H1 (cell line): ENCODE results near the gene BCAR3. TPM values are rescaled to one million over a fixed set of nuclear protein-coding genes. Genes with fewer than 3 reads are reported as not detected.

Experiments
- CEBPB ChIP-seq: IDR thresholded peaks from 2 replicates; pipeline ENCODE4 v1.6.1; 2012; ENCODE audit warnings: low read depth, low read length
- CHD7 ChIP-seq: fragments of 300-600 bp; sonication (generic); IDR thresholded peaks from 2 replicates; pipeline ENCODE4 v1.7.1; 2012; ENCODE audit warnings: low read length, moderate library complexity, mild to moderate bottlenecking, inconsistent platforms; ENCODE audit not compliant: insufficient replicate concordance
- CTBP2 ChIP-seq: IDR thresholded peaks from 2 replicates; pipeline ENCODE4 v1.7.0; 2011; ENCODE audit warnings: borderline replicate concordance, mild to moderate bottlenecking, moderate library complexity, mixed read lengths, low read length; ENCODE audit not compliant: insufficient read depth, insufficient read length
- JUND ChIP-seq: IDR thresholded peaks from 2 replicates; pipeline ENCODE4 v1.6.1; 2011; ENCODE audit warnings: mild to moderate bottlenecking, improper control_type of control experiment, low read length
- SP1 ChIP-seq: IDR thresholded peaks from 2 replicates; pipeline ENCODE4 v1.6.1; 2011; ENCODE audit warnings: low read depth, low read length
- SP4 ChIP-seq: IDR thresholded peaks from 2 replicates; pipeline ENCODE4 v1.6.1; 2012; ENCODE audit warnings: low read length, inconsistent platforms
- TBP ChIP-seq: IDR thresholded peaks from 2 replicates; pipeline ENCODE4 v1.6.1; 2011; ENCODE audit warnings: low read depth, low read length, improper control_type of control experiment
- TCF12 ChIP-seq: IDR thresholded peaks from 2 replicates; pipeline ENCODE4 v1.6.1; 2011; ENCODE audit warnings: low read depth, mild to moderate bottlenecking, low read length
- ZNF274 ChIP-seq: IDR thresholded peaks from 2 replicates; pipeline ENCODE4 v1.7.0; 2012; ENCODE audit warnings: low read length, borderline replicate concordance; ENCODE audit errors: extremely low read depth
- polyA plus RNA-seq, 7 experiments: library from polyadenylated mRNA; depleted of rRNA in 3 of 7; stranded (reverse) in 5 of 7; unstranded in 2 of 7; fragments of >200 nt in 5 of 7; fragments of 200-250 nt in 2 of 7; gene quantifications; 1 replicate in 5 of 7; 2 replicates in 1 of 7; 4 replicates in 1 of 7; pipeline versions ENCODE4 v1.2.1 to v1.2.3, GENCODE V29; 2011 to 2013; ENCODE audit warnings: missing spikeins in 2 of 7, mixed read lengths in 2 of 7
- total RNA-seq: library from RNA; stranded (reverse); fragmentation: NEBNext Ultra II Directional; extraction: Animal tissue kit (Norgen Biotek cat#: 25700); gene quantifications from 2 replicates; pipeline ENCODE4 v1.2.1, GENCODE V29; 2021

BCAR3 gene
- total and polyA plus RNA-seq, 2 of the 8 experiments (the other 6 are each of a cell fraction or from before 2014, with no cell fraction given) = 5.6 to 9.2 TPM

DNA sequence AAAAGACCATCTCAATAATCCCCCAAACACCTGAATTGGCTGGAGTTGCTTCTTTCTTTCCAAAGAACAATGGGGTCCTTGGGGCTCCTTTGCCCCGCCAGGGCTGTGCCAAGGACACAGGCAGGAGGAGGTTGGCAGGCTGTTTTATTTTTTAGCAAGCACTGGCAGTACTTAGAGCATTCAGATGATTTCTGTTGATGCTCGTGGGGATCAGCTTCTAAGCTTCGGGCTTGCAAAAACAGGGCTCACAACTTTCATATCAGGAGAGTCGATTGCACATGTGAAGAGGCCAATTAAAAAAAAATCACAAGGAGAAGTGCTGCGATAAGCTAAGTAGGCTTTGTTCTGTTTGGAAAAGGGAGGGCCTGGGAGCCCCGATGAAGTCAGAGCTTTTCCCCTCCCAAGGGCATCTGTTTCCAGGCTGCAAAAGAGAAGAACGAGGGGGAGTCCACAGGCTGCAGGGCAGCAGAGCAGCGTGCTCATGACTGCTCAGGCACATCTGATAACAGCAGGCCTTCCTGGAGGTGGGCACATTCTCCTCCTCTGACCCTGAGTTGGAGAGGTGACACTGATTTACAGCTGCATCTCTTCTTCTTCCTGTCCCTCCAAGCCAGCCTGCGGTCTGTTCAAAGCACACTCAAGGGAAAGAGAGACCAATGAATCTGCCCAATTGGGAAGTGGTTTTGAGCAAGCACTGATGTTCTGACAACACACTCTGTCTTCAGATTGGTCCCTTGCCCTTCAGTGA lies 27.3 kb upstream of the BCAR3 start (continued):
- no peak for TF ChIP-seq CHD7
- no peak for TF ChIP-seq TBP
- TF ChIP-seq TCF12 = no peak
- TF ChIP-seq CEBPB = no peak
- TF ChIP-seq CTBP2 = no peak
- TF ChIP-seq SP4 = no peak
- no peak for TF ChIP-seq SP1
- no peak for TF ChIP-seq ZNF274
- TF ChIP-seq JUND = no peak
- TF ChIP-seq, all 59 proteins: peak for 0
